Mesothelial cell of epicardium (in vitro differentiated cells): ENCODE data around the gene LRRC23. TPM values are rescaled to one million over a fixed set of nuclear protein-coding genes. Genes with fewer than 3 reads are reported as not detected.
"Not testable (repeated sequence)": the region's sequence is repeated elsewhere in the genome, so short reads cannot be mapped to it uniquely, and the experiment has no call there.

Experiments used
- DNase-seq, 2 experiments: peaks; one replicate each; pipeline ENCODE4 v3.0.0; 2021; ENCODE audit warnings: low spot score in 2 of 2; ENCODE audit not compliant: unreplicated experiment in 2 of 2
- H3K27ac Mint-ChIP-seq: 2 replicates; pipeline ENCODE4 v1.8.0; 2021; ENCODE audit warnings: mixed read lengths
- H3K27me3 Mint-ChIP-seq: 2 replicates; pipeline ENCODE4 v1.8.0; 2021; ENCODE audit warnings: low read depth, mixed read lengths
- H3K36me3 Mint-ChIP-seq: 2 replicates; pipeline ENCODE4 v1.8.0; 2021; ENCODE audit warnings: mixed read lengths
- H3K4me1 Mint-ChIP-seq: 2 replicates; pipeline ENCODE4 v1.8.0; 2021; ENCODE audit warnings: mixed read lengths
- H3K4me3 Mint-ChIP-seq: 2 replicates; pipeline ENCODE4 v1.8.0; 2021; ENCODE audit warnings: mild to moderate bottlenecking, moderate library complexity, mixed read lengths
- H3K9me3 Mint-ChIP-seq: 2 replicates; pipeline ENCODE4 v1.8.0; 2021; ENCODE audit warnings: mixed read lengths
- total RNA-seq: library from RNA; stranded (reverse); gene quantifications from 3 replicates; pipeline ENCODE4 v1.2.1, GENCODE V29; 2021
- TF ChIP-seq, protein P1 (sequence below): fragments of 200-600 bp; sonication (generic); IDR thresholded peaks from one replicate; pipeline ENCODE4 v1.5.0; 2021; ENCODE audit warnings: antibody characterized with exemption; ENCODE audit not compliant: unreplicated experiment

The LRRC23 gene
- total RNA-seq, 1 donor from 2014 or later = 11.6 TPM

GRCh38 chr12:6872073-6873048 lies 32.3 kb upstream of the LRRC23 start:
- H3K4me1 Mint-ChIP-seq = peaks cover 30% of the 10 kb centered on the region
- peaks cover 12% of the 10 kb centered on the region for H3K36me3 Mint-ChIP-seq
- peak; percentile 76 to 91 for DNase-seq
- H3K27me3 Mint-ChIP-seq = no peaks in the 10 kb centered on the region
- TF ChIP-seq, protein P1, sequence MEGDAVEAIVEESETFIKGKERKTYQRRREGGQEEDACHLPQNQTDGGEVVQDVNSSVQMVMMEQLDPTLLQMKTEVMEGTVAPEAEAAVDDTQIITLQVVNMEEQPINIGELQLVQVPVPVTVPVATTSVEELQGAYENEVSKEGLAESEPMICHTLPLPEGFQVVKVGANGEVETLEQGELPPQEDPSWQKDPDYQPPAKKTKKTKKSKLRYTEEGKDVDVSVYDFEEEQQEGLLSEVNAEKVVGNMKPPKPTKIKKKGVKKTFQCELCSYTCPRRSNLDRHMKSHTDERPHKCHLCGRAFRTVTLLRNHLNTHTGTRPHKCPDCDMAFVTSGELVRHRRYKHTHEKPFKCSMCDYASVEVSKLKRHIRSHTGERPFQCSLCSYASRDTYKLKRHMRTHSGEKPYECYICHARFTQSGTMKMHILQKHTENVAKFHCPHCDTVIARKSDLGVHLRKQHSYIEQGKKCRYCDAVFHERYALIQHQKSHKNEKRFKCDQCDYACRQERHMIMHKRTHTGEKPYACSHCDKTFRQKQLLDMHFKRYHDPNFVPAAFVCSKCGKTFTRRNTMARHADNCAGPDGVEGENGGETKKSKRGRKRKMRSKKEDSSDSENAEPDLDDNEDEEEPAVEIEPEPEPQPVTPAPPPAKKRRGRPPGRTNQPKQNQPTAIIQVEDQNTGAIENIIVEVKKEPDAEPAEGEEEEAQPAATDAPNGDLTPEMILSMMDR = peak; percentile 87
- no peaks in the 10 kb centered on the region for H3K9me3 Mint-ChIP-seq
- peak overlapping the region; percentile 59 for H3K27ac Mint-ChIP-seq
- H3K4me3 Mint-ChIP-seq = peak overlapping the region; percentile 84

GRCh38 chr12:6873094-6874014 lies 31.3 kb upstream of the LRRC23 start, which contains the start of gene SPSB2:
SPSB2 (minus strand) TSS chr12:6873303; CDS start chr12:6872901, 402 bp downstream.
- no peaks in the 10 kb centered on the region for H3K9me3 Mint-ChIP-seq
- TF ChIP-seq, protein P1 = no peak
- H3K4me3 Mint-ChIP-seq = peak within 1 kb of the TSS; percentile 84
- peaks cover 28% of the 10 kb centered on the region for H3K4me1 Mint-ChIP-seq
- no peaks in the 10 kb centered on the region for H3K27me3 Mint-ChIP-seq
- peaks cover 13% of the 10 kb centered on the region for H3K36me3 Mint-ChIP-seq
- peak; percentile 99 for DNase-seq
- peak within 1 kb of the TSS; percentile 59 for H3K27ac Mint-ChIP-seq

DNA sequence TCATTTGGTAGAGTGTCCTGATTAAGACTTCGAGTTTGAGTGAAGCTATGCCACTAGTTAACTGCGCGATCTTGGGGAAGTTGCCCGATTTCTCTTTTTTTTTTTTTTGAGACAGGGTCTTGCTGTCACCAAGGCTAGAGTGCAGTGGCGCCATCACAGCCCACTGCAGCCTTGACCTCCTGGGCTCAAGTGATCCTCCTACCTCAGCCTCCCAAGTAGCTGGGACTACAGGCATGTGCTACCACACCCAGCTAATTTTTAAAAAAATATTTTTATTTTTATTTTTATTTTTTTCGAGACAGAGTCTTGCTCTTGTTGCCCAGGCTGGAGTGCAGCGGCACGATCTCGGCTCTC lies 30.6 kb upstream of the LRRC23 start:
- not testable (repeated sequence) for H3K9me3 Mint-ChIP-seq, DNase-seq, H3K27me3 Mint-ChIP-seq
- H3K4me1 Mint-ChIP-seq = peaks cover 22% of the 10 kb centered on the region
- H3K4me3 Mint-ChIP-seq = peak overlapping the region; percentile 84
- peak overlapping the region; percentile 45 for H3K27ac Mint-ChIP-seq
- H3K36me3 Mint-ChIP-seq = peaks cover 13% of the 10 kb centered on the region

GRCh38 chr12:6879824-6880223 lies 24.8 kb upstream of the LRRC23 start:
- not testable (repeated sequence) for H3K36me3 Mint-ChIP-seq, H3K4me1 Mint-ChIP-seq, DNase-seq, H3K27ac Mint-ChIP-seq, H3K4me3 Mint-ChIP-seq, H3K9me3 Mint-ChIP-seq, H3K27me3 Mint-ChIP-seq

DNA sequence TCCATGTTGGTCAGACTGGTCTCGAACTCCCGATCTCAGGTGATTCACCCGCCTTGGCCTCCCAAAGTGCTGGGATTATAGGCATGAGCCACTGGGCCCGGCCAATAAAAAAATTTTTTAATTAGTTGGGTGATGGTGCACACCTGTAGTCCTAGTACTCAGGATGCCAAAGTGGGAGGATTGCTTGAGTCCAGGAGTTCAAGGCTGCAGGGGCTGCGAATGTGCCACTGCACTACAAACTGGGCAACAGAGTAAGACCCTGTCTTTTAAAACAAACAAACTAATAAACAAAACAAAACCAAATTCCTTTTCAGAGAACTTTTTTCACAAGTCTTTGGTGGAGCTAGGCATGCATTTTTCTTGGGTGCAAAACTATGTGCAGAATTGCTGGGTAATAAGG lies 21.4 kb upstream of the LRRC23 start:
- peaks cover 9% of the 10 kb centered on the region for H3K4me1 Mint-ChIP-seq
- no peak overlapping the region for H3K4me3 Mint-ChIP-seq
- H3K27me3 Mint-ChIP-seq = no peaks in the 10 kb centered on the region
- H3K27ac Mint-ChIP-seq = no peak overlapping the region
- no peaks in the 10 kb centered on the region for H3K36me3 Mint-ChIP-seq
- H3K9me3 Mint-ChIP-seq = no peaks in the 10 kb centered on the region
- TF ChIP-seq, protein P1 = no peak
- no peak for DNase-seq

- Mint-ChIP-seq H3K36me3 (no peaks in the 10 kb centered on the region), H3K9me3 (no peaks in the 10 kb centered on the region), H3K27me3 (no peaks in the 10 kb centered on the region), H3K4me3 (no peak overlapping the region), H3K27ac (no peak overlapping the region), H3K4me1 (peaks cover 9% of the 10 kb centered on the region)
- TF ChIP-seq, protein P1 = no peak
- no peak for DNase-seq
Measured at GRCh38 chr12:6883683-6884082, 20.9 kb upstream of the LRRC23 start.
